ENCODE data around the gene POLR1C.

POLR1C gene

DNA sequence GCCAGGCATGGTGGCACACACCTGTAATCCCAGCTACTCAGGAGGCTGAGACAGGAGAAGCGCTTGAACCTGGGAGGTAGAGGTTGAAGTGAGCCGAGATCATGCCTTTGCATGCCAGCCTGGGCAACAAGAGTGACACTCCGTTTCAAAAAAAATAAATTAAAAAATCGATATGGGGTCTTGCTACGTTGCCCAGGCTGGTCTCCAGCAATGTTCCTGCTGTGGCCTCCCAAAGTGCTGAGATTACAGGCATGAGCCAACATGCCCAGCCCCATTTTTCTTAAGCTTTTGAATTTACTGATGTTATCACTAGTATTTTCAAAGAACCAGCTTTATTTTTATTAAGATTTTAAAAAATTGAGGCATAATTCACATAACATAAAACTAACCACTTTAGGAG is 23.6 kb downstream of the POLR1C start:
- Histone ChIP-seq H2AFZ (ENCODE audit: low read length) (no peak overlapping the region), H3K36me3 (ENCODE audit: insufficient read depth, low read length) (peaks cover 48% of the 10 kb centered on the region), H3K9me3 (ENCODE audit: insufficient read depth, low read depth, low read length) (no peaks in the 10 kb centered on the region), H3K4me3 (ENCODE audit: low read length, poor library complexity, severe bottlenecking) (no peak overlapping the region), H3K9me2 (replicated peaks; ENCODE audit: low read depth, low read length) (no peaks in the 10 kb centered on the region), H3K4me2 (ENCODE audit: low read depth, low read length, poor library complexity, severe bottlenecking) (no peak overlapping the region), H3K79me2 (ENCODE audit: insufficient read depth, low read length) (no peaks in the 10 kb centered on the region), H3F3A (ENCODE audit: low read depth) (no peaks in the 10 kb centered on the region), H3K4me1 (ENCODE audit: insufficient read depth, low read length, poor library complexity, severe bottlenecking) (no peaks in the 10 kb centered on the region), H3K27me3 (ENCODE audit: insufficient read depth, low read length, poor library complexity, severe bottlenecking) (no peaks in the 10 kb centered on the region), H4K20me1 (ENCODE audit: insufficient read depth, low read length, poor library complexity, severe bottlenecking) (no peaks in the 10 kb centered on the region), H3K9ac (ENCODE audit: low read depth, low read length, poor library complexity, severe bottlenecking) (no peak overlapping the region)
- no peak for TF ChIP-seq EZH2phosphoT487 (IDR thresholded peaks at IDR 0.05; ENCODE audit: borderline replicate concordance)
- TF ChIP-seq, protein P1, sequence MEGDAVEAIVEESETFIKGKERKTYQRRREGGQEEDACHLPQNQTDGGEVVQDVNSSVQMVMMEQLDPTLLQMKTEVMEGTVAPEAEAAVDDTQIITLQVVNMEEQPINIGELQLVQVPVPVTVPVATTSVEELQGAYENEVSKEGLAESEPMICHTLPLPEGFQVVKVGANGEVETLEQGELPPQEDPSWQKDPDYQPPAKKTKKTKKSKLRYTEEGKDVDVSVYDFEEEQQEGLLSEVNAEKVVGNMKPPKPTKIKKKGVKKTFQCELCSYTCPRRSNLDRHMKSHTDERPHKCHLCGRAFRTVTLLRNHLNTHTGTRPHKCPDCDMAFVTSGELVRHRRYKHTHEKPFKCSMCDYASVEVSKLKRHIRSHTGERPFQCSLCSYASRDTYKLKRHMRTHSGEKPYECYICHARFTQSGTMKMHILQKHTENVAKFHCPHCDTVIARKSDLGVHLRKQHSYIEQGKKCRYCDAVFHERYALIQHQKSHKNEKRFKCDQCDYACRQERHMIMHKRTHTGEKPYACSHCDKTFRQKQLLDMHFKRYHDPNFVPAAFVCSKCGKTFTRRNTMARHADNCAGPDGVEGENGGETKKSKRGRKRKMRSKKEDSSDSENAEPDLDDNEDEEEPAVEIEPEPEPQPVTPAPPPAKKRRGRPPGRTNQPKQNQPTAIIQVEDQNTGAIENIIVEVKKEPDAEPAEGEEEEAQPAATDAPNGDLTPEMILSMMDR (conservative IDR thresholded peaks at IDR 0.05; ENCODE audit: low read length): no peak

- Histone ChIP-seq H3F3A (ENCODE audit: low read depth) (no peaks in the 10 kb centered on the region), H3K4me3 (ENCODE audit: low read length, poor library complexity, severe bottlenecking) (no peak overlapping the region), H3K27me3 (ENCODE audit: insufficient read depth, low read length, poor library complexity, severe bottlenecking) (no peaks in the 10 kb centered on the region), H3K9me2 (replicated peaks; ENCODE audit: low read depth, low read length) (no peaks in the 10 kb centered on the region), H3K9ac (ENCODE audit: low read depth, low read length, poor library complexity, severe bottlenecking) (no peak overlapping the region), H2AFZ (ENCODE audit: low read length) (no peak overlapping the region), H3K9me3 (ENCODE audit: insufficient read depth, low read depth, low read length) (no peaks in the 10 kb centered on the region), H3K36me3 (ENCODE audit: insufficient read depth, low read length) (peaks cover 61% of the 10 kb centered on the region), H3K4me2 (ENCODE audit: low read depth, low read length, poor library complexity, severe bottlenecking) (no peak overlapping the region), H3K4me1 (ENCODE audit: insufficient read depth, low read length, poor library complexity, severe bottlenecking) (no peaks in the 10 kb centered on the region), H4K20me1 (ENCODE audit: insufficient read depth, low read length, poor library complexity, severe bottlenecking) (no peaks in the 10 kb centered on the region), H3K79me2 (ENCODE audit: insufficient read depth, low read length) (no peaks in the 10 kb centered on the region)
- TF ChIP-seq, protein P1 (conservative IDR thresholded peaks at IDR 0.05; ENCODE audit: low read length): no peak
- no peak for TF ChIP-seq EZH2phosphoT487 (IDR thresholded peaks at IDR 0.05; ENCODE audit: borderline replicate concordance)
Measured at GRCh38 chr6:43541774-43542471, 25.0 kb downstream of the POLR1C start.

GRCh38 chr6:43544461-43544860 is 27.6 kb downstream of the POLR1C start:
- no peaks in the 10 kb centered on the region for H4K20me1 ChIP-seq (ENCODE audit: insufficient read depth, low read length, poor library complexity, severe bottlenecking)
- no peak overlapping the region for H3K4me3 ChIP-seq (ENCODE audit: low read length, poor library complexity, severe bottlenecking)
- no peak overlapping the region for H2AFZ ChIP-seq (ENCODE audit: low read length)
- H3K36me3 ChIP-seq (ENCODE audit: insufficient read depth, low read length): peaks cover 64% of the 10 kb centered on the region; the same call in 1 of the 2 replicates
- TF ChIP-seq, protein P1 (conservative IDR thresholded peaks at IDR 0.05; ENCODE audit: low read length): no peak
- TF ChIP-seq EZH2phosphoT487 (IDR thresholded peaks at IDR 0.05; ENCODE audit: borderline replicate concordance): no peak
- no peaks in the 10 kb centered on the region for H3K79me2 ChIP-seq (ENCODE audit: insufficient read depth, low read length)
- H3K9ac ChIP-seq (ENCODE audit: low read depth, low read length, poor library complexity, severe bottlenecking): no peak overlapping the region
- no peaks in the 10 kb centered on the region for H3K4me1 ChIP-seq (ENCODE audit: insufficient read depth, low read length, poor library complexity, severe bottlenecking)
- H3K4me2 ChIP-seq (ENCODE audit: low read depth, low read length, poor library complexity, severe bottlenecking): no peak overlapping the region
- no peaks in the 10 kb centered on the region for H3K9me3 ChIP-seq (ENCODE audit: insufficient read depth, low read depth, low read length)
- H3K27me3 ChIP-seq (ENCODE audit: insufficient read depth, low read length, poor library complexity, severe bottlenecking): no peaks in the 10 kb centered on the region
- H3K9me2 ChIP-seq (replicated peaks; ENCODE audit: low read depth, low read length): no peaks in the 10 kb centered on the region
- no peaks in the 10 kb centered on the region for H3F3A ChIP-seq (ENCODE audit: low read depth)
